Measurements from ENCODE around the gene PI3.
"Not testable (repeated sequence)": the region's sequence is repeated elsewhere in the genome, so short reads cannot be mapped to it uniquely, and the experiment has no call there.

PI3 gene, protein sequence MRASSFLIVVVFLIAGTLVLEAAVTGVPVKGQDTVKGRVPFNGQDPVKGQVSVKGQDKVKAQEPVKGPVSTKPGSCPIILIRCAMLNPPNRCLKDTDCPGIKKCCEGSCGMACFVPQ

DNA sequence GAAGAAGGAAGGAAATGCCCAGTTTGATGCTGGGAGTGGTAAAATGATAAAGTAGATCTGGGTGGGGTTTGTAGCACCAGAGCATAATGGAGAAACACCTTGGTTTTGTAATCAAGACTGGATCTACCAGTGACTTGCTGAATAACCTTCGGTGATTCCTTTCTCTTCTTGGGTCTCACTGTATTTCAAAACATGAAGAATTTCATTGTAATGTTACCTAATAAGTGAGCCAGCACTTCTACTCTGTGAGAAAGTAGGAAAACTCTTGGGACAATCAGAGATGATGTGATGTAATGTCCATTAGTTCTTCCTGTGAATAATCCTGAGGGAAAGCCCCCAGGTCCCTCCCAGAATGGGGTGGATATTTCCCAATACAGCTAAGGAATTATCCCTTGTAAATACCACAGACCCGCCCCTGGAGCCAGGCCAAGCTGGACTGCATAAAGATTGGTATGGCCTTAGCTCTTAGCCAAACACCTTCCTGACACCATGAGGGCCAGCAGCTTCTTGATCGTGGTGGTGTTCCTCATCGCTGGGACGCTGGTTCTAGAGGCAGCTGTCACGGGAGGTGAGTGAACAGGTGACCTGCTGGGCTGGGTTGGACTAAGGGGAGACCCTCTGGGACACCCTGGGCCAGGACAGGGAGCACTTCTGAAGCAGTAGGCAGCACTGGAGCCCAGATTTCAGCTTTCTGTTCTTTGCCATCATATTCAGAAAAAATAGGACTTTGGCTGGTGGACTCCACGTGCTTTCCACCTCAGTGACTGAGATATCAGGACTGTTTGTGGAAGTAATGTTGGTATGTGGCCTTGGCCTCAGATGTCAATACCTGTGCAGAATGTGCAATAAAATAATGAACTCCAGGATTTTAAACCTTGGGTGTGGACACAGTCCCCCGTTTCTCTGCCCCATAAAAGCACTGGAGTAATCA lies at the start of gene PI3:
TSS of gene PI3 (plus strand) at position 469 of the 931 bp plus-strand sequence. CDS start at position 490, 21 bp downstream.
- DNase-seq: no peak

DNA sequence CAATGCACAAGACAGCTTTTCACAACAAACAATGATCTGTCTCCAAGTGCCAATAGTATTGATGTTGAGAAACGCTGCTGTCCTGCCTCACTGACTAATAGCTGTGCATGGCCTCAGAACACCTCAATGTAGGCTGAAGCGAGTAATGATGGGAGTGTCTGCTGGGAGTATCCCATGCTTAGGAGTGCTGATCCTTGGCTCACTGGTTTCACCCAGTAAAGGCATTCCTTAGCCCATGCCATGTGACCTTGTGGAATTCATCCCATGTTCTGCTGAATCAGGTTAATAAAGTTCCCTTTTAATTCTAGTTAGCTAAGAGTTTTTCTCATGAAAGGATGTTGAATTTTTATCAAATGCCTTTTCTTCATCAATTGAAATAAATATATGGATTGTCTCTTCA lies 46.6 kb upstream of the PI3 start:
- no peak for DNase-seq

DNA sequence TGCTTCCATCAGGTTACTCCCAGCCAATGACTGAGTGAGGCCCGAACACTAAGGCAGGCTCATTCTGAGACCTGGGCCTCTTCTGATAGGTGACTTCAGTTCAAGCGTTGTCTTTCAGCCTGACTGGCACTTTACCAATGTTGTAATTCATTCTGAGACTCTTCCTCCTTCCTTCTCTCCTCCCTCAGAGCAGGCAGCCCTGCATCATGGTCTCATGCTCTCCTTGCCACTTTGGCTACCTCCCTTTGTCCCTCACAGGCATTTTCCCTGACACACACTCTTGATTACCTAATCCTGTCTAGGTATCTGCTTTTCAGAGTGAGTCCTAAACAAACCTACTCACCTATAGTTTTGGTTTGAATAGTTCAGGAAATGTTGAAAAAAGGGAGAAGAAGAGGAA lies 37.8 kb upstream of the PI3 start:
- no peak for DNase-seq

DNA sequence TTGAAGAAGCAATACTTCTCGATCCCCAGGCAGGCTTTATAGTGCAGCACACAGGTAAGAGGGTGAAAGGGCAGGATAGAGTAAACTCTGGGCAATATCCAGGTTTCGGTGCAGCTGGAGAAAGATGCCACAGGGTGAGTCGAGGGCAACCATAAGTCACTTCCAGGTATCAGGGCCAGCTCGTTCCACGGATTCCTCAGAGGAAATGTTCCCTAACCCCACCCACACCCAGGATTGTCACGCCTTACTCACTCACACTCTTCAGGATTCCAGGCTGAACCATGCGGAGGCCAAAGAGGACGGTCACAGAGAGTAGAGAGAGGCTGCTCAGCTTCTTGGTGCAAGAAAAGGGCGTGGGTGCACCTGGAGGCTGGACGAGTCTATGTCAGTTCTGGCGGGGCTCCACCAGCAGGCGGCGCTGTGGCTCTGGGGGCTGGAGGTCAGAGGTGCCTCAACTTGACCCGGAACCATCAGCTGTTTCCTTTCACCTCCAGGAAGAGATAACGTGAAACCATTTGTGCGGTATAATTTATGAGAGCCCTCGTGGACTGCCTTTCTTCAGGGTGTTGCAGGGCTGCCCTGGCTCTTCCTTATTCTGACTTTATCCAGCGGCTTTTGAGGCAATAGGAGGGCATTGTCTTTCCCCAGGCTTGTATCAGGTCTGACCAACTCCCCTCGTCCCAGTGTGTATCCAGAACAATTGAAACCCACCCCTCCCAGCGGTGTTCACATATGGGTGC lies 36.0 kb upstream of the PI3 start:
- DNase-seq: peak; percentile 24 to 42

DNA sequence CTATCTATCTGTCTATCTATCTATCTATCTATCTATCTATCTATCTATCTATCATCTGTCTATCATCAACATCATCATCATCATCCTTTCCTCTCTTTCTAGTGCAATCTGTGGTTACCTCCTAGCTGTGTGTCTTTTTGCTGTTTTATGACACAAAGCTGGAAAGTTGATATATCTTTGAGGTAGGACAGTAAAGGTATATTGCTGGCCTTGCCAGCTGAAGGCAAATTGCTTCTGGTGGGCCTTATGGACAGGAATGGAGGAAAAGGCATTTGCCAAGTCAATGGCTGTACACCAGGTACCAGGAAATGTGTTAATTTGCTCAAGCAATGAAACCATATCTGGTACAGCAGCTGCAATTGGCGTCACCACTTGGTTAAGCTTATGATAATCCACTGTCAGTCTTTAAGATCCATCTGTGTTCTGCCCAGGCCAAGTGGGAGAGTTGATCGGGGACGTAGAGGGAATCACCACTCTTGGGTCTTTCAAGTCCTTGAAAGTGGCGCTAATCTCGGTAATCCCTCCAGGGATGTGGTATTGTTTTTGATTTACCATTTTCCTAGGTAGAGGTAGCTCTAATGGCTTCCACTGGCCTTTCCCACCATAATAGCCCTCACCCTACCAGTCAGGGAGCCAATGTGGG lies 34.8 kb upstream of the PI3 start:
- not testable (repeated sequence) for DNase-seq

DNA sequence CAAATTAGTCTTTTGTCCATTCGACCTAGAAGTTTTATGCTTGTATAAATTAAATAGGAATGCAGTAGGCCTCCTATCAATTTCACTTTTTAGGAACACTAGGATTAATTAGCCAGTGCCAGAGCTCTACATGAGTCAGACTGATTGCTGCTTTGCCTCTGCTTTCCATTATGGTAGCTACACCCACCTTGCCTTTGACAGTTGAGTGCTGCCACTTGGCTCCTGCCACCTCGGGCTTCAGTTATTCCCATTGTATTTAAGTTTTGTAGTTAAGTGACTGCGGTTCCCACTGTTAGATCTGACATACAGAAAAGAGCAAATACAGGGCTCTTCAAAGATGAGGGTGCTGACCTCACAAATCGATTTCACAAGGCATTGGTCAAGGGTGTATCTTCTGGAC lies 33.9 kb upstream of the PI3 start:
- no peak for DNase-seq

DNA sequence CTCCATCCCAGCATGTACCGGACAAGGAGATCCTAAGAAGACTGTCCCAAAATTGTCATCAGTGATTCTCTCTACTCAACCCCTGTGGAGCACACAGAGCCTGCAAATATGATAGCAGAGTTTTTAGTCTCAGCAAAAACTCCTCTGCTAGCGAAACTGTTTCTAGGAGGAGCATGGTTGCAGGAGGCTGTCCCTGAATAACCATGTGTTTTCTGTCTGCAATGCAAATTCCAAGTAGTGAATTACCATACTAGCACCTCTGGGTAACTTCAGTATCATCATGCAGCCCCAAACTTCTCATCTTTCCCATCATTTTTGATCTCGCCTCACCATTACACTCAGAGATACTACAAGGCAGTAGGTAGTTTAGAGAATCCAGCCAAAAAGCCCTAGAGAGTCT lies 25.6 kb upstream of the PI3 start:
- DNase-seq: no peak

DNA sequence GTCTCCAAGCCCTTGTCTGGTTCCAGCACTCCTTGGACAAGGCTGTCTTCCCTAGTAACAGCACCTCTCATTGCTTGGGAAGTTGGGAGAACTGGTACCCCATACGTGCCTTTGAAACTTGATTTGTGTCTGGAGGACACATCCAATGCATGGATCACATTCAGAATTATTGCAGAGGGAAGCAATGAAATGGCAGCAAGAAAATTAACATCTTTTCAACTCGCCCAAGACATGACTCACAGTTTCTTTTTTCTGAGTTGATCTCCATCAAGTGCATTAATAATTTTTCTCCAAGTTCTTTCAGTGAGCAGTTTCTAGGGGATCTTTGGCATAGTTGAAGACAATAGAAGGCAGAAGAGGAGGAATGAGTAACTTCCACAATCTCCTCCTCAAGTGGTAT lies 22.3 kb upstream of the PI3 start:
- DNase-seq: no peak

DNA sequence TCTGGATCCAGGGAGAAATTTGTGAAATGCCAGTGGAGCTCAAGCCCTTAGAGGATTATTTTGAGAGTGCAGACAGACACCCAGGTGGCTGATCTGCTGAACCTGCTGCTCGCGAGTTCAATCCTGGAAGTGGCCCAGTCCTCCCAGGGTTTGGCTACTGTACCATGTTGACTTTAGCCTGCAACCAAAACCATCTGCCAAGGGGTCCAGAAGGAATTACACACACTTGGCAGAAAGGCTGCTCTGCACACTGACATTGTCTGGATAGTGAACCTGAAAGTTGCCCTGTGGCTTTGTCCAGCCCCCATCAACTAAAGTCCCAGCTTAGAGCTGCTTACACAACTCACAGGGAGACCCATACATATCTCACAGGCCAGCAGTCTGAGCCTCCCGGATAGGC lies 21.6 kb upstream of the PI3 start:
- no peak for DNase-seq

DNA sequence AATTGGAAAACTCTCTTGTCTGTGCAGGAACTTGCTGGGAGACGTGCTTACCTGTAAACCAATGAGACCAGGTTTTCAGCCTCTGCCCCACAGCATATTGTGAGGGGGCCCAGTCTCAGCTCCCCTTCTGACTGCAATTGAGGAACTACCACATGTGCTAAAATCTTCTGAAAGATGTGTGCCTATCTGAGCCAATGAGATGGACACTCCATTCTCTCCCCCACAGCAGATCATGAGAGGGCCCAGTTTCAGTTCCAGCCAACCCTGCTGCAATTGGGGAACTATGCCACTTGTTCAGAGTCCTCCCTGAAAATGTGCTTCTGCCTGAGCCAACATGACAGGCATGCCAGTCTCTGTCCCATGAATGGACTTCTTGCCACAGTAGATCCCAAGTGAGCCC lies 20.9 kb upstream of the PI3 start:
- DNase-seq: peak; percentile 1 to 22

DNA sequence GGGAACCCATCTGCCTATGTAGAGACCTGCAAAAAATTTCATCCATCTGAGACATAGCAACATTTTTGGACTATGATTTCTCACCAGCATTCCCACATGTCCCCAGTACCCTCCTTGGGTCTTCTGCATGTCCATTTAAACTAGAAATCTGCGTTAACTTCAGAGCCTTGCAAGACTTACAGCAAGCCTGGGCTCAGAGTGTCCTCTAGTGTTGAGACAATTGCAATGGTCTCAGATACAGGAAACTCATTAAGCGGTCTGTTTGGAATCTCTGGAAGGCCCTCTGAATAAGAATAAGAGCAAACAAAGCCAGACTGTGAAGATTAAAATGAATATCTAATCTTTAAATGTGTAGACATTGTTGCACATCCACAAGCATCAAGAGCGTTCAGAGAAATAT lies 20.5 kb upstream of the PI3 start:
- DNase-seq: no peak

DNA sequence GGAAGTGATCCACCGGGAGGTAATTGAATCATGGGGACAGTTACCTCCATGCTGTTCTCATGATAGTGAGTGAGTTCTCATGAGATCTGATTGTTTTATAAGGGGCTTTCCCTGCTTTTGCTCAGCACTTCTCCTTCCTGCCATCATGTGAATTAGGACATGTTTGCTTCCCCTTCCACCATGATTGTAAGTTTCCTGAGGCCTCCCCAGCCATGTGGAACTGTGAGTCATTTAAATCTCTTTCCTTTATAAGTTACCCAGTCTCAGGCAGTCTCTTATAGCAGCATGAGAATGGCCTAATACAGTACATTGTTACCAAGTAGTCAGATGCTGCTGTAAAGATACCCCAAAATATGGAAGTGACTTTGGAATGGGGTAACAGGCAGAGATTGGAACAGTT lies 19.9 kb upstream of the PI3 start:
- DNase-seq: not testable (repeated sequence)

DNA sequence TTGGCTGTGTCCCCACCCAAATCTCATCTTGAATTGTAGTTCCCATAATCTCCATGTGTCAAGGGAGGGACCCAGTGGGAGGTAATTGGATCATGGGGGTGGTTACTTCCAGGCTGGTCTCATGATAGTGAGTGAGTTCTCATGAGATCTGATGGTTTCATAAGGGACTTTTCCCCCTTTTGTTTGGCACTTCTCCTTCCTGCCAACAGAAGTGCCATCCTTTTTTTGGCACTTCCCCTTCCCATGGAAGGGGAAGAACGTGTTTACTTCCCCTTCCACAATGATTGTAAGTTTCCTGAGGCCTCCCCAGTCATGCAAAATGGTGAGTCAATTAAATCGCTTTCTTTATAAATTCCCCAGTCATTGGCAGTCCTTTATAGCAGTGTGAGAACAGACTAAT lies 18.0 kb upstream of the PI3 start:
- DNase-seq: no peak

DNA sequence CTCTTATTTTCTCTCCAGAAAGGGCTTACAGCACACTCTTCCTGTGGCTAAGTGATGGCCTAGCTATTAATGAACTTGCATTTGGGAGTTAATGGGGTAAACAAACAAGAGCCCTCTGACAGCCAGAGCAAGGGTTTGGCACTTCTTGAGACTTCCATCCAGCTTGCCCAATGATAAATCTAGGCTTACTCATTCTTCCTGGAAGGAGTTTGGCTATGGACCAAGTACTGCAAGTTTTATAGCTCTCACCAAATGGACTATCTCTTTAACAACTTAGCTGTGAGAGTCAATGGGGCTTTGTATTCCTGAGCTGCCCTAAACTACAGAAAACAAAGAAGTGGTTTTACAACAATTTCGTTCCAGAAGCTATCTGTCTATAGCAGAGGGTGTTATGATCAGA lies 16.7 kb upstream of the PI3 start:
- no peak for DNase-seq

DNA sequence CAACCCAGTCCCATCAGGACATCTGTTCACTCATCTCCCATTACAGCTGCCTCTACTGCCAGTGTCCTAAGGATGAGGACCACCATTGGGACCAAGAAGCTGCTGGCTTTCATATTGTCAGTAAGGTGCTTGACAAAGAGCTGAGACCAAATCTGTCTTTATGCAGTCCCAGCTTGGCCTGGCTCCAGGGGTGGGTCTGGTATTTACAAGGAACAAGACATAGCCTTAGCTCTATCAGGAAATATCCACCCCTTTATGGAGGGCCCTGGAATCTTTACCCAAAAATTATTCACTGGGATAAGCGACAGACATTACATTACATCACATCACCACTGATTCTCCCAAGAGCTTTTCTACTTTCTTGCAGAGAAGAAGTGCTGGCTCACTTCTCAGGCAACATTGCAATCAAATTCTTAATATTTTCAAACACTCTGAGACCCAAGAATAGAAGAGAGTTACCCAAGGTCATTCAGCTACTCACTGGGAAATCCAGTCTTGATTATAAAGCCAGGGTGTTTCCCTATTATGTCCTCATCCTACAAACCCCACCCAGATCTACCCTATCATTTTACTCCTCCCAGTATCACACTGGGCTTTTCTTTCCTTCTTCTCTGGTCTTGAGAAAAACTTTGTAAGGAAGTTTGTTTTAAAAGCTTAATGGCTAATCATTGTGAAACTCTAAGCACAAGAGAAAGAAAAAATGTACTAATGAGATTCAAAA lies 11.5 kb upstream of the PI3 start:
- no peak for DNase-seq

DNA sequence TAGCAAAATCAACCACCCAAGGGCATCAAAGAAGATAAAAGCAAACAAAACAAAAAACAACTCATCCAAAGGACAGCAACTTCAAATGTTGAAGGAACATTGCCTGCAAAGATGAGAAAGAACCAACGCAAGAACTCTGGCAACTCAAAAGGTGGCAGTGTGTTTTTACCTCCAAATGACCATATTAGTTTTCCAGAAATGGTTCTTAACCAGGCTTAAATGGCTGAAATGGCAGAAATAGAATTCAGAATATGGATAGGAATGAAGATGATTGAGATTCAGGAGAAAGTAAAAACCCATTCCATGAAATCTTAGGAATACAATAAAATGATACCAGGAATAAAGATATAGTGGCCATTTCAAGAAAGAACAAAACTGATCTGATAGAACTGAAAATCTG lies 9.8 kb upstream of the PI3 start:
- no peak for DNase-seq

DNA sequence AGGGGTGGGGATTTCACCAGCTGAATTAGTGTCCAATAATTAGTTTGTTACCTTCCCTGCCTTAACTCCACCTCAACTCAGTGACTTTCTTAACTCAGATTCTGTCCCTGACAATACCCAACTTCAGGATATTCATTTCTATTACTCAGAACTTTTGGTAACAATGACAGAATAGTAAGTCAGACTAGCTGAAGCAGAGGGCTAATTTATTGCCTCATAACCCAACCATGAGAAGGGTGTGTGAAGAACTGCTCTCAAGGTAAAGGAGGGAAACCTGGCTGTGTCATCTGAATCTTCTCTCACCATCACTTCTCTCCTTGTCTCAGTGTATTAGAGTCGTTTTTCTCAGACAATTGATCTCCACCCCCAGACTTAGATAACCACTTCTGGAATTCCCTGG lies 1.2 kb upstream of the PI3 start:
- DNase-seq: no peak

DNA sequence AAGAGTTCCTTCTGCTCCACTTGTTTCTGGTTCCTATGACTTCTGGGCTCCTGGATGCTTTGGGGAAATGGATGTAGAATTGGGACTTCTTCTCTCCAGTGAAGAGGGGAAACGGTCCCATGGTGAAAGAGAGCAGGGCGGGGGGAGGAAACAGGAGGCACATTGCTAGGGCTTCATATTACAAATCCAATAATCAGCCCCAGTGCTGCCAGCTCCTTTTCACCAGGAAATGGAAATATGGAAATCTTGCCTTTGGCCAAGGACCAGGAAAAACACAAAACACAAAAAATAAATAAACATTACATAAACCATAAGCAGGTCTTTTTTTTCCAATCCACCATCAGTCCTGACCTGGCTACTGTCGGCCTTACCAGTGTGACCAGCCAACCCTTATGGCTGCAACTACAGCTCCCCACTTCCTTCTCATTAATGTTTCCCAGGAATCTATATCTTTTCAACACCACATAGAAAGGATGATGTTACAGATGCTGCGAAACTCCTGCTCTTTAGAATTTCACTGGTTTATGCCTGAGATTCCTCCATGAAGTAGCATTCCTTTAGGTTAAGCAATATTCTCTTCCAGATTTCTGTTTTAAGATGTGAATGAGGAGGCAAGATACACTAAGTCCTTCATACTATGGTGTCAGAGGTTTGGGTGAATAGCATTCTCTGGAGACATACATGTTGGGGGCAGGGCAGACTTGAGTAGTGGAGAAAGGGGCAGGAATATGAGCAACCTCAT lies 2.0 kb downstream of the PI3 start:
- no peak for DNase-seq

DNA sequence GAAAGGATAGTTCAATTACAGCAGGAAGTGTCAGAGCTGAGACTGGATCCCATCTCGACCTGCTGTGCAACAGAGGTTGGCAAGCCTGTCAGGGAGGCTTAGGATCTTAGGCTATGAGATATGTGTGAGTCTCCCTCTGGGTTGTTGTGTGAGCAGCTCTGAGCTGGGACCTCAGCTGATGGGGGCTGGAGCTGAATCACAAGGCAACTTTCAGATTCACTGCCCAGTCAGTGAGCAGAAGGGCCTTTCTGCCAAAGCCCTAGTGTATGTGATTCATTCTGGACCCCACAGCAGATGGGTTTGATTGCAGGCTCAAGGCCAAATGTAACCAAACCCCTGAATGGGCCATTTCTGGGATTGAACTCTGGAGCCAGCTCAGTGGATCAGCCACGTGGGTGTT lies 4.5 kb downstream of the PI3 start:
- DNase-seq: no peak

DNA sequence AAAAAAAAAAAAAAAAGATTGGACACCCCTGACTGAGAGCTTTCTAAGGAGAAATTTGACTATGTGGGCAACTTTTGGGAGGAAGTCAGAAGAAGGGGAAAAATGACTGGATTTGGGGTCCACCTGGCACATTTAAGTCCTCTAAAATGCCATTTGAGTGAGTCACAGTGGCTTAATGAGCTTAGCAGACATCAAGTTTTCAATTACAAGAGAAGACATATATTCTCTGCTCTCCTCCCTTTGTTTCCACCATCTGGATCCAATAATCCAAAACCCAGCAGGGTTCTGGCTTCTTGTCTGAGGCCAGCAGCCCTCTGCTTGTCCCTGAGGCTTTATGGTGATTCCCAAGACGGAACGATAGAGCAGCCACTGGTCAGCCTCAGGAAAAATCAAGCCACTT lies 6.9 kb downstream of the PI3 start:
- DNase-seq: no peak

DNA sequence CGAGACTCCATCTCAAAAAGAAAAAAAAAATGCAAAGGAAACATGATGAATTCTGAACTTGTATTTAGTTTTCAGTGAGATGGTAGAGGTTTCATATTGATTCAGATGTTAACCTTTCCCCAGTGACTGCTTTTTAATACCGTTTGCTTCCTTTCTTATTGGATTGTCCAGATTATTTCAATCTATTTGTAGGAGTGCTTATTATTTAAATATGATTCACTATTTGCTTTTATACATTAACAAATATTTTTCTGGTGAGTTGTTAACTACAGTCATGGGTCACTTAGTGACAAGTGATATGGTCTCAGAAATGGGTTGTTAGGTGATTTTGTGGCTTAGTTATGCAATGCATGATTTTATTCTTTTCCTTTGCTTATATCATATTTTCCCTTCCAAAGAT lies 8.4 kb downstream of the PI3 start:
- DNase-seq: no peak

DNA sequence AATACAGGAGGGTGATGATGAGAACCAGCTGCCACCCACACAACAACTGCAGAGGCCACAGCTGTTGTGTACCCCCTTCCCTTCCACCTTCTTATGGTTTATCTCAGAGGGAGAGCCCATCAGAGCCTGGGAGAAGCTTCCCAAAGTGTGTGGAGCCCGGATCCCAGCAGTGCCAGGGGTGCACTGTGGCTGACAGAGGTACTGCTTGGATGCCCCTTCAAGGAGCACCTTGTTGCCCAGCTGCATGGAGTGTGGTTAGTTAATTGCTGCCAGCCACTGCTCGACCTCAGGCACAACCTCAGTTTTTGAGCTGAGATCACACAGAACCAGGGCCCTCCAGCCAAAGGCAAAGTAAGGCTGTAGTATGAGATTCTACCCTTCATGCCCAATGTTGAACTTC lies 13.0 kb downstream of the PI3 start:
- DNase-seq: no peak
